ENCODE measurements around the gene TTC9.

TTC9 gene

DNA sequence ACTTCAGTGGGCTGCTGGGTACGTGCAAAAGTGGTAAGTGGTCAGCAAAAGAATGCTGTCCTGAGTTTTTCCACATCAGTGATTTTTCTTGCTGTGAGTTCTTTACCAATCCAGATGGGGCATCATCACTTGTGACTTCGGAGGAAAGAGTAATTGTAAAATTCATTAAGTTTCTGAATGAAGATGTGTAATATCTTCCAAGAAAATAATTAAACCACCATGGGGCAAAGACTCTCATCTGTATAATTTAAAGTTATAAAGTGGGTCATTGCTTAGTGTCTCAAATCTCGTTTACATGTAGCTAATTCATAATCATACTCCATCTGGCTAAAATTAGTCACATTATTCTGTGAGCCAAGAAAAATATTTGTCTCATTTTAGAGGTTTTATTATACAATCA, 30.5 kb upstream of the TTC9 start:
- H3K27ac ChIP-seq, result no peak overlapping the region
- no peaks in the 10 kb centered on the region for H3K36me3 ChIP-seq (ENCODE audit: insufficient read depth)
- TF ChIP-seq, protein P1, sequence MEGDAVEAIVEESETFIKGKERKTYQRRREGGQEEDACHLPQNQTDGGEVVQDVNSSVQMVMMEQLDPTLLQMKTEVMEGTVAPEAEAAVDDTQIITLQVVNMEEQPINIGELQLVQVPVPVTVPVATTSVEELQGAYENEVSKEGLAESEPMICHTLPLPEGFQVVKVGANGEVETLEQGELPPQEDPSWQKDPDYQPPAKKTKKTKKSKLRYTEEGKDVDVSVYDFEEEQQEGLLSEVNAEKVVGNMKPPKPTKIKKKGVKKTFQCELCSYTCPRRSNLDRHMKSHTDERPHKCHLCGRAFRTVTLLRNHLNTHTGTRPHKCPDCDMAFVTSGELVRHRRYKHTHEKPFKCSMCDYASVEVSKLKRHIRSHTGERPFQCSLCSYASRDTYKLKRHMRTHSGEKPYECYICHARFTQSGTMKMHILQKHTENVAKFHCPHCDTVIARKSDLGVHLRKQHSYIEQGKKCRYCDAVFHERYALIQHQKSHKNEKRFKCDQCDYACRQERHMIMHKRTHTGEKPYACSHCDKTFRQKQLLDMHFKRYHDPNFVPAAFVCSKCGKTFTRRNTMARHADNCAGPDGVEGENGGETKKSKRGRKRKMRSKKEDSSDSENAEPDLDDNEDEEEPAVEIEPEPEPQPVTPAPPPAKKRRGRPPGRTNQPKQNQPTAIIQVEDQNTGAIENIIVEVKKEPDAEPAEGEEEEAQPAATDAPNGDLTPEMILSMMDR (conservative IDR thresholded peaks at IDR 0.05; ENCODE audit: low read depth, low read length), result no peak
- no peak overlapping the region for H3K4me2 ChIP-seq
- no peaks in the 10 kb centered on the region for H3K27me3 ChIP-seq (ENCODE audit: insufficient read depth, low read depth)
- H3K9ac ChIP-seq, result no peak overlapping the region
- no peak overlapping the region for H2AFZ ChIP-seq (ENCODE audit: low read depth)
- no peak overlapping the region for H3K4me3 ChIP-seq (IDR thresholded peaks at IDR 0.05; ENCODE audit: insufficient read depth, low read depth, low read length)
- H3K79me2 ChIP-seq (ENCODE audit: insufficient read depth, low read depth), result no peaks in the 10 kb centered on the region
- H3K4me1 ChIP-seq (ENCODE audit: low read depth, poor library complexity, severe bottlenecking), result no peaks in the 10 kb centered on the region
- no peaks in the 10 kb centered on the region for H4K20me1 ChIP-seq (ENCODE audit: insufficient read depth)

DNA sequence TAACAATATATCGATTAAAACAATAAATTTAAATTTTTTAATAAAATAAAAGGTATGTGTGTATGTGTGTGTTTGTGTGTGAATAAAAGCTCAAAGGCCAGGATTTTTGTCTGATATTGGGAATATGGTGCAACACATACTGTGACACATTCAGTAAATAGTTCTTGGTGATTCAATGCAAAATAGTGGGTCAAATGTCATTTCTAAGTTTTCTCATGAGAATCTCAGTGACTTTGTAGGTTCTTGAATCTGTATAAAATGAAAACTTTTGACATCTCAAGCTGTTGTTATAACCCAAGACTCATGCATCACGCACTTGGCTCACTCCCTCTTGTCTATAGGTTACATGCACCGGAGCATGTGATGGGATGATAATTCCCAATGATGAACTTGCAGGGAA, 25.1 kb upstream of the TTC9 start:
- Histone ChIP-seq H3K27ac (no peak overlapping the region), H4K20me1 (ENCODE audit: insufficient read depth) (no peaks in the 10 kb centered on the region), H3K4me2 (no peak overlapping the region), H2AFZ (ENCODE audit: low read depth) (no peak overlapping the region), H3K27me3 (ENCODE audit: insufficient read depth, low read depth) (no peaks in the 10 kb centered on the region), H3K4me1 (ENCODE audit: low read depth, poor library complexity, severe bottlenecking) (no peaks in the 10 kb centered on the region), H3K9ac (no peak overlapping the region), H3K4me3 (IDR thresholded peaks at IDR 0.05; ENCODE audit: insufficient read depth, low read depth, low read length) (no peak overlapping the region), H3K36me3 (ENCODE audit: insufficient read depth) (no peaks in the 10 kb centered on the region), H3K79me2 (ENCODE audit: insufficient read depth, low read depth) (no peaks in the 10 kb centered on the region)
- TF ChIP-seq, protein P1 (conservative IDR thresholded peaks at IDR 0.05; ENCODE audit: low read depth, low read length), result no peak

DNA sequence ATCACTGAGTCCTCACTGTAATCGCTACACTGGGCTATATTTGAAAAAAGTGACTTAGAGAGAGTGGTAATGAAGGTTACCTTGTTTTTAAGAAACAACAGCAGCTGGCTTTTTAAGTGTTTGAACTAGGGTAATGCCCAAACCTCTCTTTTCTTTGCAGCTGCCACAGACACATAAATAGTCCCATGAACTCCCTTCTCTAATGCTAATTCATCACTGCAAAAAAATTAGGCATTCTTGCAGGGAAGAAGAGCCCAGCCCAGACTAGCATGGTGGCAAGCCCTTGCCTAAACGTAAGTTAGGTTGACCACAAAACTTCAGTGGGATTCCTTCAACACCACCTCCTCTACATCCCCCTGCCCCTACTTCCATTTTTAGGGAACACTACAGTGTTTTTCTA, 23.4 kb upstream of the TTC9 start:
- H3K27me3 ChIP-seq (ENCODE audit: insufficient read depth, low read depth), result no peaks in the 10 kb centered on the region
- H3K27ac ChIP-seq, result no peak overlapping the region
- H3K36me3 ChIP-seq (ENCODE audit: insufficient read depth), result no peaks in the 10 kb centered on the region
- no peak overlapping the region for H3K4me2 ChIP-seq
- H3K4me3 ChIP-seq (IDR thresholded peaks at IDR 0.05; ENCODE audit: insufficient read depth, low read depth, low read length), result no peak overlapping the region
- H4K20me1 ChIP-seq (ENCODE audit: insufficient read depth), result no peaks in the 10 kb centered on the region
- no peaks in the 10 kb centered on the region for H3K4me1 ChIP-seq (ENCODE audit: low read depth, poor library complexity, severe bottlenecking)
- no peak overlapping the region for H3K9ac ChIP-seq
- no peaks in the 10 kb centered on the region for H3K79me2 ChIP-seq (ENCODE audit: insufficient read depth, low read depth)
- TF ChIP-seq, protein P1 (conservative IDR thresholded peaks at IDR 0.05; ENCODE audit: low read depth, low read length), result no peak
- no peak overlapping the region for H2AFZ ChIP-seq (ENCODE audit: low read depth)

DNA sequence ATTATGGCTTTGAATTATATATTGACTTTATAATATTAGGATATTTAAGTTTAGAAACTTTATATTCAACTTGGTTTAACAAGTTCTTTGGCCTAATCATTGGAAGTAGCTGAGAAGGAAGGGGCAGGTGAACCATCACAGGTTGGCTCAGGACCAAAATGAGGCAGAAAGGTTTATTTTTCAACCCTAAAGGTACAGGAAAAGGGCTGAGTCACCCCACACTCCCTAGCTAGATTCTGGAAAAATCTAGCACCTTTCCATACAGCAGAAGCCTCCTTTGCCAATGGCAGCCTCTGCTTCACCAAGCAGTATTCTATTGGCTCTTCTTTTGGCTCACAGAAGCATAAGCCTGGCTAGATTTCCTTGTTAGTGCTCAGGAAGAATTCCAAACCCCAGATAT, 22.0 kb upstream of the TTC9 start:
- no peaks in the 10 kb centered on the region for H3K36me3 ChIP-seq (ENCODE audit: insufficient read depth)
- TF ChIP-seq, protein P1 (conservative IDR thresholded peaks at IDR 0.05; ENCODE audit: low read depth, low read length), result no peak
- no peaks in the 10 kb centered on the region for H3K4me1 ChIP-seq (ENCODE audit: low read depth, poor library complexity, severe bottlenecking)
- no peak overlapping the region for H3K4me3 ChIP-seq (IDR thresholded peaks at IDR 0.05; ENCODE audit: insufficient read depth, low read depth, low read length)
- no peaks in the 10 kb centered on the region for H3K27me3 ChIP-seq (ENCODE audit: insufficient read depth, low read depth)
- H2AFZ ChIP-seq (ENCODE audit: low read depth), result no peak overlapping the region
- no peaks in the 10 kb centered on the region for H3K79me2 ChIP-seq (ENCODE audit: insufficient read depth, low read depth)
- H4K20me1 ChIP-seq (ENCODE audit: insufficient read depth), result no peaks in the 10 kb centered on the region
- no peak overlapping the region for H3K4me2 ChIP-seq
- no peak overlapping the region for H3K9ac ChIP-seq
- no peak overlapping the region for H3K27ac ChIP-seq

All from KMS-11 (cell line).